Effector memory CD4-positive, alpha-beta T cell (primary cell): ENCODE results near the gene TCF7L2.

Experiments used
- DNase-seq, 3 donors: peaks; one replicate each; pipeline ENCODE4 v3.0.0-alpha.2; 2020
- H3K27ac ChIP-seq: 2 replicates; pipeline ENCODE4 v1.7.0; 2013; ENCODE audit warnings: mild to moderate bottlenecking, low read length, moderate library complexity; ENCODE audit not compliant: insufficient read depth, poor library complexity, severe bottlenecking
- H3K27me3 ChIP-seq: replicated peaks from 2 replicates; pipeline ENCODE4 v1.7.0; 2013; ENCODE audit warnings: mild to moderate bottlenecking, low read length; ENCODE audit not compliant: insufficient read depth, control insufficient read depth, poor library complexity, severe bottlenecking
- H3K36me3 ChIP-seq: 2 replicates; pipeline ENCODE4 v1.7.0; 2013; ENCODE audit warnings: mild to moderate bottlenecking, low read length, moderate library complexity; ENCODE audit not compliant: control insufficient read depth, insufficient read depth
- H3K4me1 ChIP-seq: 2 replicates; pipeline ENCODE4 v1.7.0; 2013; ENCODE audit warnings: low read length, mild to moderate bottlenecking; ENCODE audit not compliant: control insufficient read depth, insufficient read depth, poor library complexity, severe bottlenecking
- H3K4me3 ChIP-seq: 2 replicates; pipeline ENCODE4 v1.7.0; 2013; ENCODE audit warnings: low read length, low read depth, mild to moderate bottlenecking; ENCODE audit not compliant: insufficient read depth, poor library complexity, severe bottlenecking
- H3K9me3 ChIP-seq: 2 replicates; pipeline ENCODE4 v1.7.0; 2013; ENCODE audit warnings: mild to moderate bottlenecking, low read length, moderate library complexity; ENCODE audit not compliant: control insufficient read depth

TCF7L2 gene

GRCh38 chr10:113019692-113020474 lies 69.8 kb downstream of the TCF7L2 start:
- Histone ChIP-seq H3K27ac (no peak overlapping the region), H3K4me1 (no peaks in the 10 kb centered on the region)
- no peak for DNase-seq

GRCh38 chr10:113020475-113020753 lies 70.4 kb downstream of the TCF7L2 start:
- H3K27ac ChIP-seq: no peak overlapping the region
- no peak for DNase-seq
- H3K36me3 ChIP-seq: no peaks in the 10 kb centered on the region
- no peaks in the 10 kb centered on the region for H3K4me1 ChIP-seq
- no peaks in the 10 kb centered on the region for H3K27me3 ChIP-seq
- no peak overlapping the region for H3K4me3 ChIP-seq
- no peaks in the 10 kb centered on the region for H3K9me3 ChIP-seq

More at GRCh38 chr10:113019692-113020474, 69.8 kb downstream of the TCF7L2 start:
- no peaks in the 10 kb centered on the region for H3K27me3 ChIP-seq
- H3K4me3 ChIP-seq: no peak overlapping the region
- no peaks in the 10 kb centered on the region for H3K9me3 ChIP-seq
- H3K36me3 ChIP-seq: no peaks in the 10 kb centered on the region

- Histone ChIP-seq H3K27me3 (no peaks in the 10 kb centered on the region), H3K9me3 (no peaks in the 10 kb centered on the region), H3K4me1 (no peaks in the 10 kb centered on the region), H3K4me3 (no peak overlapping the region), H3K27ac (no peak overlapping the region), H3K36me3 (no peaks in the 10 kb centered on the region)
- DNase-seq: no peak
These were observed 70.8 kb downstream of the TCF7L2 start for GRCh38 chr10:113020838-113021237.

GRCh38 chr10:113021268-113022040 lies 71.4 kb downstream of the TCF7L2 start:
- Histone ChIP-seq H3K27ac (no peak overlapping the region), H3K9me3 (no peaks in the 10 kb centered on the region), H3K4me1 (no peaks in the 10 kb centered on the region), H3K27me3 (no peaks in the 10 kb centered on the region), H3K36me3 (no peaks in the 10 kb centered on the region), H3K4me3 (no peak overlapping the region)
- no peak for DNase-seq

- Histone ChIP-seq H3K9me3 (no peaks in the 10 kb centered on the region), H3K27me3 (no peaks in the 10 kb centered on the region), H3K4me3 (no peak overlapping the region), H3K36me3 (no peaks in the 10 kb centered on the region), H3K4me1 (no peaks in the 10 kb centered on the region), H3K27ac (no peak overlapping the region)
- no peak for DNase-seq
These were observed 72.2 kb downstream of the TCF7L2 start for GRCh38 chr10:113022265-113022664.

- Histone ChIP-seq H3K27me3 (no peaks in the 10 kb centered on the region), H3K4me3 (no peak overlapping the region), H3K4me1 (no peaks in the 10 kb centered on the region), H3K9me3 (no peaks in the 10 kb centered on the region), H3K36me3 (no peaks in the 10 kb centered on the region), H3K27ac (no peak overlapping the region)
- DNase-seq: no peak
These were observed 73.0 kb downstream of the TCF7L2 start for GRCh38 chr10:113023017-113023416.

- Histone ChIP-seq H3K27ac (no peak overlapping the region), H3K4me3 (no peak overlapping the region), H3K4me1 (no peaks in the 10 kb centered on the region), H3K9me3 (no peaks in the 10 kb centered on the region), H3K27me3 (no peaks in the 10 kb centered on the region), H3K36me3 (no peaks in the 10 kb centered on the region)
- DNase-seq: no peak
These were observed 74.9 kb downstream of the TCF7L2 start for GRCh38 chr10:113024930-113025329.

GRCh38 chr10:113025487-113025886 lies 75.4 kb downstream of the TCF7L2 start:
- Histone ChIP-seq H3K4me1 (no peaks in the 10 kb centered on the region), H3K27me3 (no peaks in the 10 kb centered on the region), H3K27ac (no peak overlapping the region), H3K36me3 (no peaks in the 10 kb centered on the region), H3K4me3 (no peak overlapping the region), H3K9me3 (no peaks in the 10 kb centered on the region)
- DNase-seq: no peak

- Histone ChIP-seq H3K4me3 (no peak overlapping the region), H3K36me3 (no peaks in the 10 kb centered on the region), H3K4me1 (no peaks in the 10 kb centered on the region), H3K27ac (no peak overlapping the region), H3K27me3 (no peaks in the 10 kb centered on the region), H3K9me3 (no peaks in the 10 kb centered on the region)
- DNase-seq: no peak
These were observed 76.6 kb downstream of the TCF7L2 start for GRCh38 chr10:113026679-113027078.

- H3K4me3 ChIP-seq: no peak overlapping the region
- no peaks in the 10 kb centered on the region for H3K36me3 ChIP-seq
- no peak overlapping the region for H3K27ac ChIP-seq
- H3K9me3 ChIP-seq: no peaks in the 10 kb centered on the region
- H3K4me1 ChIP-seq: no peaks in the 10 kb centered on the region
- no peak for DNase-seq
- no peaks in the 10 kb centered on the region for H3K27me3 ChIP-seq
These were observed 77.2 kb downstream of the TCF7L2 start for GRCh38 chr10:113027230-113027573.
